Measurements from ENCODE around the gene INPP5J. TPM values are rescaled to one million over a fixed set of nuclear protein-coding genes. Genes with fewer than 3 reads are reported as not detected.

INPP5J gene
- total and polyA plus RNA-seq, 2 of the 13 experiments (the other 11 are each of a cell fraction or from before 2014, with no cell fraction given) = 0.24 to 1.1 TPM

- TF ChIP-seq NFAT5 (CRISPR knock-in tag; IDR thresholded peaks at IDR 0.05) (no peak), ZNF33B (CRISPR knock-in tag; IDR thresholded peaks at IDR 0.05) (no peak), KLF16 (CRISPR knock-in tag; IDR thresholded peaks at IDR 0.05) (0 out of 4 replicates have a peak, but pooled peaks of 1 of the 2 experiments have one; percentile 27), ATRX (CRISPR knock-in tag; IDR thresholded peaks at IDR 0.05; ENCODE audit: borderline replicate concordance) (no peak), TSC22D2 (CRISPR knock-in tag; IDR thresholded peaks at IDR 0.05; ENCODE audit: borderline replicate concordance) (0 out of 2 replicates have a peak, but pooled peaks have one; percentile 37), SALL1 (CRISPR knock-in tag; IDR thresholded peaks at IDR 0.05) (peak; percentile 41), ZNF761 (CRISPR knock-in tag; conservative IDR thresholded peaks at IDR 0.05) (peak; percentile 88), SRY (CRISPR knock-in tag; IDR thresholded peaks at IDR 0.05) (peak; percentile 82; the same call in 1 of the 2 replicates), NFATC3 (CRISPR knock-in tag; IDR thresholded peaks at IDR 0.05) (0 out of 2 replicates have a peak, but pooled peaks have one; percentile 67), ZSCAN29 (CRISPR knock-in tag; conservative IDR thresholded peaks at IDR 0.05) (0 out of 2 replicates have a peak, but pooled peaks have one; percentile 25), ZXDC (CRISPR knock-in tag; IDR thresholded peaks at IDR 0.05) (no peak), FOXK1 (CRISPR knock-in tag; IDR thresholded peaks at IDR 0.05; ENCODE audit: borderline replicate concordance, low read depth) (peak; percentile 1; the same call in 1 of the 2 replicates), ZNF615 (CRISPR knock-in tag; IDR thresholded peaks at IDR 0.05; ENCODE audit: borderline replicate concordance) (no peak), ZMYM2 (CRISPR knock-in tag; IDR thresholded peaks at IDR 0.05) (no peak), GATAD1 (CRISPR knock-in tag; IDR thresholded peaks at IDR 0.05) (0 out of 2 replicates have a peak, but pooled peaks have one; percentile 38), PRDM15 (CRISPR knock-in tag; IDR thresholded peaks at IDR 0.05) (no peak), KAT8 (CRISPR knock-in tag; IDR thresholded peaks at IDR 0.05) (no peak)
Observed at GRCh38 chr22:31080848-31081649, 41.7 kb upstream of the INPP5J start, which contains the start of gene SMTN (continued).
